Measurements from ENCODE around the gene RAB26.

Gene RAB26

GRCh38 chr16:2145843-2146242 lies 2.6 kb upstream of the RAB26 start:
- DNase-seq = no peak

GRCh38 chr16:2147378-2147777 lies 1.0 kb upstream of the RAB26 start:
- no peak for DNase-seq

DNA sequence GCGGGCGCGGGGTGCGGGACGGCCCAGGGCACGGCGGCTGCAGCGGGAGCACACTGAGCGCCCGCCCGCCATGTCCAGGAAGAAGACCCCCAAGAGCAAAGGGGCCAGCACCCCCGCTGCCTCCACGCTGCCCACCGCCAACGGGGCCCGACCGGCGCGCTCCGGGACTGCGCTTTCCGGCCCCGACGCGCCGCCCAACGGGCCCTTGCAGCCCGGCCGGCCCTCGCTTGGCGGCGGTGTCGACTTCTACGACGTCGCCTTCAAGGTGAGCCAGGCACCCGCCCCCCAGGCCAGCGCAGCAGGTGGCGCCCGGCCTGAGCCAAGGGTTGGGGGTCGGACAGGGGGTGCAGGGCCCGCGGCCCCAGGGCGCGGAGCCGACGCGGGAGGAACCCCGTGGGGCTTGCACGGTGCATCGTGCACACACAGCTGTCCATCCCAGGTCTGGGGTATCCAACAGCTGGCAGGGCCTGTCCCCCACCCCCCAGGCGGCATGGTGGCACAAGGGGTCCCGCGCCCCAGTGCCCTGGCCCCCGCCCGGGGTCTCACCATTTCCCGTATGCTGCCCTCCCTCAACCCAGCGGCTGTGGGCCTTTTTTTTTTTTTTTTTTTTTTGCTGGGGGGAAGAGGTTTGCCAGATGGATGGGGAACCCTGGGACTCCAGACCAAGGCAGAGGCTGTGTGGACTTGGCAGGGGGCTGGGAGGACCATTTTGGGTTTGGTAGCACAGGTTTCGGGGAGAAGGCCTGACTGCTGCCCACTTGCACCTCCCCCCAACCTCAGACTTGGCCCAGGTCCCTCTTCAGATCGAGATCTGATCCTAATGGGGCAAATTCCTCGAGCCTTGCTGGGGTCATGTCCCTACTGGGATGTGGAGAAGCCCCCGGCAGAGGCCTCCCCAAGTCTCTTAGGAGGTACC lies 547 bp downstream of the RAB26 start:
- peak; percentile 60 for DNase-seq

GRCh38 chr16:2149630-2150417 lies 1.4 kb downstream of the RAB26 start:
- peak; percentile 56 for DNase-seq

DNA sequence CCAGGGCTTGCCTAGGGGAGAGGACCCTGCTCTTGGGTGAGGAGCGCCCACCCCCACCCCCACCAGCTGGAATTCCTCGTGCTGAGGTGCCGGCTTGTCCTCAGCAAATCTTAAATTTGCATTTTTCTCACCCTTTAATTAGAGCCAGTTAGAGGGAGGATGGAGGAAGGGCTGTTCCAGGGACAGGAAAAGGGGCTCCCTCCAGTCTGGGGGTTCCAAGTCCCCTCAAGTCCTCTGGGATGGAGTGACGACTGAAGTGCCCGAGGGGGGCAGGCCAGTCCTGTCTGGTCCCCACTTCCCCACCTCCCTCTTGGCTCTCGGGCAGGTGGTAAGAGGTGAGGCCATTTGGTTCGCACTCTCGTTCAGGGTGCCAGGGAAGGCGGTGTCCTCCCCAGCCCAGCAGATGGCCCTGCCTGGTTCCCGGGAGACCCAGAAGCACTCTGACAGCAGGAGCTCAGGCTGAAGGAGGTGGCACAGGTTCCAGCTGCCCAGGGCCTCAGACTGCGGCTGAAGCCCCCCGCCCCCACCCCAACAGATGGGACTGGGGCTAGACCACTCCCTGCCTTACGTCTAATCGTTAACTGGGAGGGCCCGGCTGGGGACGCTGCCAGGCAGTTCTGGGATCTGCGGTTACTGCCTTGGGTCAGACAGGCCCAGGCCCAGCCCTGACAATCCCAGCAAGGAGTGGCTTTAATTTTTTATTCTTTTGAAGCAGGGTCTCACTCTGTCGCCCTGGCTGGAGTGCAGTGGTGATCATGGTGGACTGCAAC lies 2.2 kb downstream of the RAB26 start:
- peak; percentile 69 for DNase-seq

DNA sequence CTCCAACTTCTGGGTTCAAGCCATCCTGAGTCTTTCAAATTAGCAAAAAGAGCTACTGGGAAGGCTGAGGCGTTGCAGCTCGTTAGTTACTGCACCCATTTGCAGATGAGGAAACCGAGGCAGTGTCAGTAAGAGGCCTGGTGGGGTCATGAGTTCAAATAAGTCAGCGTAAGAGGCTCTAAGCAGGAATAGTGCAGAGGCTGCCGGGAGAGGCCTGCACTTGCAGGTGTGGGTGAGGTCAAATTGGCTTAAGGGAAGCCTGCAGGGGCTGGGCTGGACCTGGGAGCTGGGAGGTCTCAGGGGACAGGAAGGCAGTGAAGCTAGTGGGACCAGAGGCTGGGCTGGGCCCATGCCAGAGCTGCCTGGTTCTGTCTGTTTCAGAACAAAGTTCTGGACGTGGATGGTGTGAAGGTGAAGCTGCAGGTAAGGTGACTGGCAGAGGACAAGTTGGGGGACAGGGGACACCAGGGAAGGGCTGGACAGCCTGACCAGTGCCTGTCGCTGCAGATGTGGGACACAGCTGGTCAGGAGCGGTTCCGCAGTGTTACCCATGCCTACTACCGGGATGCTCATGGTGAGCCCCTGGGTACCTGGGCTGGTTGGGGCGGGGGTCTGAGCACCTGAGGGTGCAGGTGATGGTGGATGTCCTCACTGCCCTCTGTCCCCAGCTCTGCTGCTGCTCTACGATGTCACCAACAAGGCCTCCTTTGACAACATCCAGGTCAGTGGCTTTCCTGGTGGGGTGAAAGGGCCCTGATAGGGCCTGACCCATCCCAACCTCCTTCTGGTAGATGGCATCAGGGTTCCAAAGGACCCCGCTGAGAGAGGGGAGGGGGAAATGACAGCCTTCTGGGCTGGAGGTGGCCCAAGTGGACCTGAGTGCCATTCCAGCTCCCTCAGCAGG lies 3.0 kb downstream of the RAB26 start:
- peak; percentile 42 for DNase-seq

- DNase-seq = peak; percentile 53
Measured at GRCh38 chr16:2152695-2153506, 4.5 kb downstream of the RAB26 start.

DNA sequence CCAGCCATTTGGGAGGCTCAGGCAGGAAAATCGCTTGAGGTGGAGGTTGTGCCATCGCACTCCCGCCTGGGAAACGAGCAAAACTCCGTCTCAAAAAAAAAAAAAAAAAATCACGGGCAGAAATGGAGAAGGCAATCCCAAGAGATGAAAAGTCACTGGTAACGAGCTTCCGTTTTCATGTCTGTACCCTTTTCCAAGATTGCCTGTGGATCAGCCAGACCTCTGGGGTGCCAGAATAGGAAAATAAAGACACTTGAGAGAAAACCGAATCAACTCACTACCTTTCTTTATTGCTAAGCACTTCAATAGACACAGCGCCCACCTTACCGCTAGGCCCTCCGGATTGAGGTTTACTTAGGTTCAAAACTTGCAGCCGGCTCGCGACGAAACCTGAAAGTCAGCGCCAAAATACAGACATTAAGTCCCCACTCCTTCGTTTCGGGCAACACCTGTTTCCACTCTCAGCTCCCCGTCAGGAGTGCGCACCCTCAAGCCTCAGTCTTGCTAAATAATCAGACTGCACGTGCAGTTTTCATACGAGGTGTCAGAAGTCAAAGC lies 6.2 kb downstream of the RAB26 start:
- peak; percentile 45 for DNase-seq

DNA sequence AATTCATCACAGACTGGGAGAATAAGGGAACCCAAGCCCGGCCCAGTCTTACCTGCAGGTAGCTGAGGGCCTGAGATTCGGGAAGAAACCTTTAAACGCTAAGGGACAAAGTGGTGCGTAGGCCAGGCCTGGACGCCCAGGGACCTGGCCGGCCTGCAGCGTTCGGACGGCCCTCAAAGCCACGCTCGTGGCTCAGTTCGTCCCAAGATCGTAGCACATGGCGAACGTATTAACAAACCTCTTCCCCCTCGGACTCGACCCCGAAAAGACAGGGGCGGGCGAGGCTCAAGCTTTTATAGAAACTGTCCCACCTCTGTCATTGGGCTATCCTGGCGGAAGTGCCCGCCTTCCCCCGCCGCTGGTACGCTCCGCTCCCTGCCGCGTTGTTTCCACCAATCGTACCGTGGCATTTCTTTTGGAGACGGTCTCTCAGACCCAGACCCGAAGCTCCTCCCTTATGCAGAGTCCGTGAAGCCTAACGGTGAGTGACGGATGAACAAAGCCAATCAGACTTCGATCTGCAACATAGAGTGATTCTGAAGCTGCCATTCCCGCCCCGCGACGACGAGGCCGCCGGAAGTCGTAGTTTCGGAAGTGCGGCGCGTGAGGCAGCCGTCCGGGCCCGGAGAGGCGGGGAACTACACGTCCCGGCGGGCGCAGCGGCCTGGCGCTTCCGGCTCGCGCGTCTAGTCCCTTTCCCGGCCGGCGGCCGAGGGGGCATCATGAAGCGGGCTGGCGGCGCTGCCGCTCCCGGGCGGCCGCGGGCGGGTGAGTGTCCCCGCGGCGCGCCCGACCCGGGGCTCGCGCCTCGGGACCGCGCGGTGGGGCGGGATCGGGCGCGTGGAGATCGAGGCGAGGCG lies 6.9 kb downstream of the RAB26 start, which contains the start of gene TRAF7:
Gene TRAF7 (plus strand): TSS at position 692 of the 860 bp plus-strand sequence. CDS start 8,139 bp downstream, outside the sequence.
- DNase-seq = peak; percentile 100

DNA sequence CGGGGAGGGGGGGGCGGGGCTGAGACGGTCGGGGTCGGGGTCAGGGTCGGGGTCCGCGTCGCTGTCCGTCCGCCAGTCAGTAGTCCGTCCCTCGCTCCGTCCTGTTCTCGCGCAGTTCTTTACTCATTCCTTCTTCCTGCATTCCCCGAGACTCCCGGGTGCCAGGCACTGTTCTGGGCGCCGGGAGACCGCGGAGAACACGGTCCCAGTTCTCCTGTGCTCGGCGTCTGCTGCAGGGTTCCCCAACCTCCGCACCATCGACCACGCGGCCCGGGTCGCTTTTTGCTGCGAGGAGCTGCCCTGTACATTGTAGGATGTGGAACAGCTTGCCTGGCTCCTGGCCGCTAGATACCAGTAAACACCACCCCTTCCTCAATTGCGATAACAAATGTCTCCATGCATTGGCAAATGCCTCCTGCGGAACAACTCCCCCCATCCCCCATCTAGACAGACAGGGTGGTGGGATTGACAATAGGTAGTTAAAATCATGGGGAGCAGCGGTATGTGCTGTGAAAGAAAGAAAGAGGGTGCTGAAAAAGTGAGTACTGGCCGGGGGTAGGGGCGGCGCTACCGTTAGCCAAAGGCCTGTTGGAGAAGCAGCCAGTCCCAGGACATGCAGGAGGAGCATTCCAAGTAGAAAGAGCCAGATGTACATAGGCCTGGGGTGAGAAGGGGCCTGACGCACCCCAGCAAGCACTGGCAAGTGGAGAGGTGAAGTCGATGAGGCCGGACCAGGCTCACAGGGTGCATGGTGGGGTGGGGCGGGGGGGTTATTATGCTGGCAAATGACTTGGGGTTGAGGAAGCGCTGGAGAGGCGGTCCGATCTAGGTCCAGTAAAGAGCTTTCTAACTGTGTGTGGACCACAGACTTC lies 7.8 kb downstream of the RAB26 start:
- peak; percentile 70 for DNase-seq

- DNase-seq = no peak
Measured at GRCh38 chr16:2156849-2157224, 8.4 kb downstream of the RAB26 start.

- DNase-seq = no peak
Measured at GRCh38 chr16:2157480-2158261, 9.2 kb downstream of the RAB26 start.

GRCh38 chr16:2158262-2158638 lies 9.8 kb downstream of the RAB26 start:
- DNase-seq = no peak

DNA sequence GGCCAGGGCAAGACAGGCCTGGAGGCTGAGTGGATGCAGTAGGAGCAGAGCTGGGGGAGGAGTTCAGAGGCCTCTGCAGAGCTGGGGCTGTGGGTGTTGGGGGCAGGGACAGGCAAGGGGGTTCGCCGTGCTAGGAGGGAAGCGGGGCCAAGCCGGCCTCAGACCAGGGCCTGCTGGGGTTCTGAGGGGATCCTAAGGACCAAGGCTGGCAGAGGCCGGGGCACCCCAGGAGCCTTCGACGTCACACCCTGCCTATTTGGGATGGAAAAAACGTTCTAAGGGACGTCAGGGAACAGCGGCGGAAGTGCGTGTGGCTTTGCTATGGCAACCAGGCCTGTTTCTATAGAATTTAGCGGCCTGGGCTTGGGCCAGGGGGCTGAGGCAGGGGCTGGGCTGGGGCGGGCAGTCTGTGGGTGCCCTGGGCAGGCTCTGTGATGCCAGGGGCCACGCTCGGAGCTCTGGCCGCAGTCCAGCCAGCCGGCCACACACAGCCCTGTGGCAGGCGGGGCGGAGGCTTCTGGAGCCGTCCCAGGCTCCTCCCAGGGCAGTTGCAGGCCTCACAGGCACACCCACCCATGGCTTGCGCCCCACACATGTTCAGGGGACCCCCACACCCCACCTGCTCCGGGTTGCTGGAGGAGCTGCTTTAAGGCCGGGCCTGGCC lies 10.9 kb downstream of the RAB26 start:
- no peak for DNase-seq

GRCh38 chr16:2160915-2161551 lies 12.6 kb downstream of the RAB26 start:
- no peak for DNase-seq

DNA sequence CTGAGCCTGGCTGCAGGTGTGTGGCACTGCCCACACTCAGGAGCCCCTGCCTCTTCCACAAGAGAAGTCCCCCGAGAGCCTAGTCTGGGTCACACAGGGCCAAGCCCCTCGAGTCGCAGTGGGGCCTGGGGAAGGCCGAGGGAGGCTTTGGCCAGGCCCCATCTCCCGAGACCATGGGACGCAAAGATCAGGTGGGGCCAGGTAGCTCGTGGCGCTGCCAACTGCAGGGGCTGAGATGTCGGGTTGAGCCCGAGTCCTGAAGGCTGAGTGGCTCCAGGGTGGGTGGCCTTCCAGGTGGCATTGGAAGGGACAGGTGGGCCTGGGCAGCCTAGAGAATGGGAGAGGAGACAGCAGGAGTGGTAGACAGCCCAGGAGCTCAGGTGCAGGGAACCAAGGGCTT lies 13.5 kb downstream of the RAB26 start:
- no peak for DNase-seq

- DNase-seq = no peak
Measured at GRCh38 chr16:2162676-2163118, 14.3 kb downstream of the RAB26 start.
